ENCODE measurements around the gene CEACAM3. TPM values are rescaled to one million over a fixed set of nuclear protein-coding genes. Genes with fewer than 3 reads are reported as not detected.

Gene CEACAM3
- total RNA-seq, 2 donors from 2014 or later: not detected

- TF ChIP-seq CTCF (conservative IDR thresholded peaks at IDR 0.05): no peak
- Mint-ChIP-seq H3K9me3 (no peaks in the 10 kb centered on the region), H3K27me3 (ENCODE audit: insufficient read depth) (peaks cover 44% of the 10 kb centered on the region), H3K4me1 (peaks cover 12% of the 10 kb centered on the region), H3K27ac (no peak overlapping the region), H3K4me3 (no peak overlapping the region), H3K36me3 (ENCODE audit: low read depth) (no peaks in the 10 kb centered on the region)
- H3K27me3 ChIP-seq (ENCODE audit: control insufficient read depth, insufficient read depth, low read length, poor library complexity, severe bottlenecking): peaks cover 25% of the 10 kb centered on the region
- no peaks in the 10 kb centered on the region for H3K9me3 ChIP-seq (ENCODE audit: control insufficient read depth, low read length)
- H3K4me3 ChIP-seq (ENCODE audit: low read length): no peak overlapping the region
- DNase-seq: no peak
- H3K36me3 ChIP-seq (ENCODE audit: control insufficient read depth, insufficient read depth, low read length): no peaks in the 10 kb centered on the region
- 86 to 100% methylated on average over 2 to 5 of the region's 5 CpGs for WGBS, 2 experiments (ENCODE audit: insufficient coverage in 1 of 2, insufficient read length in 1 of 2)
- no peak overlapping the region for H3K9ac ChIP-seq (ENCODE audit: extremely low read depth, low read length, poor library complexity, severe bottlenecking)
- H3K27ac ChIP-seq (ENCODE audit: low read depth, low read length): no peak overlapping the region
- H3K4me1 ChIP-seq (ENCODE audit: control insufficient read depth, insufficient read depth, low read length): peaks cover 2% of the 10 kb centered on the region
Measured at GRCh38 chr19:41850381-41850780, 54.0 kb downstream of the CEACAM3 start.

DNA sequence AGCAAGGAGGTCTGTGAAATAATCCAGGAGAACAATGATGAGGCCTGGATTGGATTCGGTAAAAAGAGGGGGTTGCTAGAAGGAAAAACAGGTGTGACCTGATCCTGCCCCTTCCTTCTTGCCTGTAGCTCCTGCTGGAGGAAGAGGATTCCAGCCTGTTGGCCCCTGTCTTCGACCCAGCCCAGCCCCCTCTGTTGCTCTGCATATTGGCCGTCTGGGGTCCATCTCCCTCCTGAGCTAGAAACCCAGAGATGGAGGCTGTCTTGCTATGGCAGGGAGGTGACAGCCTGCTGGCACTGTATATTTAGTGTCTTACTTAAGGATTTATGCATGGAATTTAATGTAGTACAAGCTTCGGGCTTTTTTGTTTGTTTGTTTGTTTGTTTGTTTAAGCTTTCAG, 55.1 kb downstream of the CEACAM3 start:
- WGBS, 2 experiments (ENCODE audit: insufficient coverage in 1 of 2, insufficient read length in 1 of 2): 61 to 77% methylated on average over 4 of the region's 4 CpGs
- Mint-ChIP-seq H3K4me1 (peaks cover 12% of the 10 kb centered on the region), H3K27me3 (ENCODE audit: insufficient read depth) (peaks cover 46% of the 10 kb centered on the region)

GRCh38 chr19:41853344-41853743, 57.0 kb downstream of the CEACAM3 start:
- Histone ChIP-seq H3K27ac (ENCODE audit: low read depth, low read length) (no peak overlapping the region), H3K4me3 (ENCODE audit: low read length) (no peak overlapping the region), H3K4me1 (ENCODE audit: control insufficient read depth, insufficient read depth, low read length) (peaks cover 2% of the 10 kb centered on the region), H3K36me3 (ENCODE audit: control insufficient read depth, insufficient read depth, low read length) (no peaks in the 10 kb centered on the region), H3K27me3 (ENCODE audit: control insufficient read depth, insufficient read depth, low read length, poor library complexity, severe bottlenecking) (peaks cover 25% of the 10 kb centered on the region), H3K9me3 (ENCODE audit: control insufficient read depth, low read length) (no peaks in the 10 kb centered on the region), H3K9ac (ENCODE audit: extremely low read depth, low read length, poor library complexity, severe bottlenecking) (no peak overlapping the region)
- Mint-ChIP-seq H3K4me3 (no peak overlapping the region), H3K27ac (no peak overlapping the region), H3K27me3 (ENCODE audit: insufficient read depth) (peaks cover 48% of the 10 kb centered on the region), H3K9me3 (no peaks in the 10 kb centered on the region), H3K4me1 (peaks cover 12% of the 10 kb centered on the region), H3K36me3 (ENCODE audit: low read depth) (no peaks in the 10 kb centered on the region)
- DNase-seq: no peak
- no peak for TF ChIP-seq CTCF (conservative IDR thresholded peaks at IDR 0.05)
- 67% methylated on average over 1 to 2 of the region's 2 CpGs for WGBS, 2 experiments (ENCODE audit: insufficient coverage in 1 of 2, insufficient read length in 1 of 2)

More for the DNA sequence above, 55.1 kb downstream of the CEACAM3 start:
- peaks cover 25% of the 10 kb centered on the region for H3K27me3 ChIP-seq (ENCODE audit: control insufficient read depth, insufficient read depth, low read length, poor library complexity, severe bottlenecking)
- H3K4me3 ChIP-seq (ENCODE audit: low read length): no peak overlapping the region
- no peaks in the 10 kb centered on the region for H3K36me3 ChIP-seq (ENCODE audit: control insufficient read depth, insufficient read depth, low read length)
- Mint-ChIP-seq H3K36me3 (ENCODE audit: low read depth) (no peaks in the 10 kb centered on the region), H3K9me3 (no peaks in the 10 kb centered on the region), H3K27ac (no peak overlapping the region), H3K4me3 (no peak overlapping the region)
- no peaks in the 10 kb centered on the region for H3K9me3 ChIP-seq (ENCODE audit: control insufficient read depth, low read length)
- H3K9ac ChIP-seq (ENCODE audit: extremely low read depth, low read length, poor library complexity, severe bottlenecking): no peak overlapping the region
- peaks cover 2% of the 10 kb centered on the region for H3K4me1 ChIP-seq (ENCODE audit: control insufficient read depth, insufficient read depth, low read length)
- TF ChIP-seq CTCF (conservative IDR thresholded peaks at IDR 0.05): no peak
- DNase-seq: no peak
- H3K27ac ChIP-seq (ENCODE audit: low read depth, low read length): no peak overlapping the region
